BLaER1 treated with 17β-estradiol and CSF1 and Interleukin-3, amounts not matched to agents 10 nM and 100 nM (cell line): Measurements from ENCODE around the gene TMEM220.
"Not testable (repeated sequence)": the region's sequence is repeated elsewhere in the genome, so short reads cannot be mapped to it uniquely, and the experiment has no call there.

Experiments used
- H3K27ac ChIP-seq, 11 experiments: shearing (Covaris generic); formaldehyde crosslinking; 2 replicates each; pipeline ENCODE4 v1.8.1; 2022
- H3K27me3 ChIP-seq, 11 experiments: shearing (Covaris generic); formaldehyde crosslinking; 2 replicates each; pipeline ENCODE4 v1.8.1; 2022
- H3K36me3 ChIP-seq, 11 experiments: shearing (Covaris generic); formaldehyde crosslinking; 2 replicates each; pipeline ENCODE4 v1.8.1; 2022
- H3K4me1 ChIP-seq, 10 experiments: shearing (Covaris generic); formaldehyde crosslinking; 2 replicates each; pipeline ENCODE4 v1.8.1; 2022
- H3K4me2 ChIP-seq, 11 experiments: shearing (Covaris generic); formaldehyde crosslinking; 2 replicates each; pipeline ENCODE4 v1.8.1; 2022
- H3K4me3 ChIP-seq, 10 experiments: shearing (Covaris generic); formaldehyde crosslinking; 2 replicates each; pipeline ENCODE4 v1.8.1; 2022
- H3K9ac ChIP-seq, 11 experiments: shearing (Covaris generic); formaldehyde crosslinking; 2 replicates each; pipeline ENCODE4 v1.8.1; 2022
- H3K9me3 ChIP-seq, 11 experiments: shearing (Covaris generic); formaldehyde crosslinking; replicated peaks in 1 of 11; 2 replicates each; pipeline ENCODE4 v1.8.1; 2022
- H4K20me1 ChIP-seq, 11 experiments: shearing (Covaris generic); formaldehyde crosslinking; 2 replicates each; pipeline ENCODE4 v1.8.1; 2022
- Cebpa-rat ChIP-seq, 11 experiments: shearing (Covaris generic); IDR thresholded peaks; 2 replicates each; pipeline ENCODE4 v1.8.1; 2022

TMEM220 gene

DNA sequence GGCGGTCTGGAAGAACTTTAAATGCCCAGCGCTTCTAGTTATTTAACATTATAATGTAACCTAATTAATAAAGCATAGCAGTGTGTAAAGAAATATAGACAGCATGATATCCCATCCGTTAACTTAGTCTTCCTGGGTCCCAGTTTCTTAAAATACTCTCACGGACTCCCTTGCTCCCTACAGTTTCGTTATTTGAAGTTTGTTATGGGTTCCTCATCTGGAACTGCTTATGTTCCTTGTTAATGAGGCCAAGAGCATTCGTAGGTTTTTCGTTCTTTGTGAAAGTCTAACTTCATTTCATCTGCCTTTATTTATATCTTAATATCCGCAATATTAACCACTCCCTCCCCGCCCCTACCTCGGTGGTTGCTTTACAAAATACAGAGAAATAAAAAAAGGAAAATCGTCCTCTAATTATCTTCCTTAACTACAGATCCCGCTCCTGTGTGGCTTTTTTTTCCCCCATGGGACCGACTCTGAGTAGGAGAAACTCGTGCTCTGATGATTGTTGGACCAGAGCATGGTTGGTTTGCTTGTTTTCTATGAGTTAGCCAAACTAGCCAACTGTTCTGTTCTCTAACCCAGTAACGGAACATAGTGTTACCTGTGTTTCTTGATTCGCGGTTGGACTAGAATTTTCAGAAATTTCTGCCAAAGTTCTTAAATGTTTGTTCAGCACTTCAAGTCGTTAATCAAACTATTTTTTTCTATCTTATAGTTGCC lies 31.6 kb downstream of the TMEM220 start:
- H3K4me2 ChIP-seq: peak overlapping the region; percentile 77 to 98 (median 86)
- no peaks in the 10 kb centered on the region for H3K9me3 ChIP-seq
- H4K20me1 ChIP-seq: peaks cover 0 to 24% (median 9%) of the 10 kb centered on the region in 11 experiments; a peak in 15 of 22 replicates
- peak overlapping the region; percentile 85 to 99 (median 96) for H3K4me3 ChIP-seq
- no peaks in the 10 kb centered on the region for H3K27me3 ChIP-seq
- no peak for TF ChIP-seq Cebpa-rat (IDR thresholded peaks at IDR 0.05)
- peaks cover 21 to 25% (median 25%) of the 10 kb centered on the region in 11 experiments for H3K36me3 ChIP-seq
- peak overlapping the region; percentile 87 to 99 (median 96) for H3K9ac ChIP-seq
- H3K4me1 ChIP-seq: peaks cover 50 to 68% (median 59%) of the 10 kb centered on the region in 10 experiments
- H3K27ac ChIP-seq: peak overlapping the region; percentile 91 to 98 (median 96)

DNA sequence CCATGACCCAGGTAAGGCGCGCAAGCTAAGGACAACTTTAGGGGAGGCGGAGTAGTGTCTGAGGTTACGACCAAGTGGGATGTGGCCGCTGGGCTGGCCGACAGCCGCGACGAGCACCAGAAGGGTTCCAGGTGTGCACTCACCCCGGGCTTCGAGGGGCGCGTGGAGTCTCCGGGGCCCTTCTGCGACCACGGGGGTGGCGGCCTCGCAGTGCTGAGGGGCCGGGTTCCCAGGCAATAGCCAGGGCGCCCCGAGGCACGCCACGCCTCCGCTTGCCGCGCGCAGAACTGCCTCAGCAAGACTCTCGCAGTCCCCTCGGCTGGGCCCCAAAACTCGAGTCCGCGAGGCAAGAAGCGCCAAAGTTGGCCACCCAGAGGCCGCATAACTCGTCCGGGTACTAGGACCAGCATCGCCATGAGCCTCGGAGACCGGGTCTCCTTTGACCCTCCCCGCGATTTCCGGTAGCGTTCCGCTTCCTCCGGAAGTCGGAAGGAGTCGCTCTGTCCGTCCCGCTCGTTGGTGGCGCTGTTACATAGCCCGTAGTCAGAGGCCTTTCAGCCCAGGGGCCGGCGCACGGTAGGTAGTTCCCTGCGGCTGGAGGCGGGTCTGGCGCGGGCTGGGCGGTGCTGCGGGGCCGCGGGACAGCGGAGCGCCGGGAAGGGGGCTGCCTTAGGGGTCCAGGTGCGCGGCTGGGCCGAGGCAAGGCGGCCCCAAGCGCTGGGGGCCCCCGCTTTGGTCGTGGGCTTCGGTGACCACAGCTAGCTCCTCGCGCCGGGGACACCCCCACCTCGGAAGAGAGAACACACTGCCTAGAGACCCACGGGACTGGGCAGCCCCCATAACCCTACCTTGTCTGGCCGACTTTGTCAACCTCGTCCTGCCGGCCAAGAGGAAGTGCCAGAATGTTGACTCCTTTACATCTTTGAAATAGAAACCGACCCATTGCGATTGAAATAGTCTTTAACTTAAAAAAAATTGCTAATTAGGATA lies 32.4 kb downstream of the TMEM220 start, which contains the start of the genes ADPRM and SCO1:
Gene ADPRM, plus strand, starts transcription at position 503 of the 990 bp plus-strand sequence. CDS start 7,333 bp downstream, outside the sequence.
Gene SCO1, minus strand, starts transcription at position 442 of the 990 bp plus-strand sequence. Its CDS starts 26 bp downstream, at position 416.
- Histone ChIP-seq H3K9me3 (no peaks in the 10 kb centered on the region), H3K36me3 (peaks cover 28 to 34% (median 33%) of the 10 kb centered on the region in 11 experiments), H3K4me2 (peak within 1 kb of the TSS; percentile 83 to 98 (median 88)), H3K27ac (peak within 1 kb of the TSS; percentile 91 to 98 (median 96)), H3K27me3 (no peaks in the 10 kb centered on the region), H3K4me3 (peak within 1 kb of the TSS; percentile 85 to 99 (median 96)), H3K9ac (peak within 1 kb of the TSS; percentile 87 to 99 (median 96)), H4K20me1 (peaks cover 0 to 29% (median 13%) of the 10 kb centered on the region in 11 experiments; a peak in 16 of 22 replicates), H3K4me1 (peaks cover 46 to 59% (median 51%) of the 10 kb centered on the region in 10 experiments)
- no peak for TF ChIP-seq Cebpa-rat (IDR thresholded peaks at IDR 0.05)

DNA sequence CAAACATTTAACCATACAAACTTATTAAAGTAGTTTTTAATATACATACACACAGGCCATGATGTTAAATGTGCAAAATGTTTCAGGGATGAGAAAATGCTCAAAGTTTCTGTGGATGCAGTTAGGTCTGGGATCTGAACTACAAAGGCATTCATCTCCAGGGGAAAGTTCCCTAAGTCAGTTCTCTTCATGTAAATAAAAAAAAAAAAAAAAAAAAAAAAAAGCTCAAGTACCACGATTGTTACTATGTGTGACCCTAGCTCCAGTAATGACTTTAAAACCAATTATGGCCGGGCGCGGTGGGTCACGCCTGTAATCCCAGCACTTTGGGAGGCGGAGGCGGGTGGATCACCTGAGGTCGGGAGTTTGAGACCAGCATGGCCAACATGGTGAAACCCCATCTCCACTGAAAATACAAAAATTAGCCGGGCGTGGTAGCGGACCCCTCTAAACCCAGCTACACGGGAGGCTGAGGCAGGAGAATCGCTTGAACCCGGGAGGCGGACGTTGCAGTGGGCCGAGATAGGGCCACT lies 33.9 kb downstream of the TMEM220 start:
- Histone ChIP-seq H3K4me1 (peaks cover 35 to 44% (median 40%) of the 10 kb centered on the region in 10 experiments), H3K36me3 (peaks cover 43 to 48% (median 48%) of the 10 kb centered on the region in 11 experiments), H3K4me2 (peak overlapping the region; percentile 83 to 98 (median 88)), H4K20me1 (peaks cover 0 to 43% (median 22%) of the 10 kb centered on the region in 11 experiments; a peak in 18 of 22 replicates), H3K4me3 (peak overlapping the region; percentile 85 to 99 (median 96)), H3K27ac (peak overlapping the region in 10 of 11 experiments; percentile 93 to 98 (median 96); a peak in 16 of 22 replicates), H3K9ac (peak overlapping the region; percentile 87 to 99 (median 96); a peak in 21 of 22 replicates)
- not testable (repeated sequence) for H3K9me3 ChIP-seq, H3K27me3 ChIP-seq

GRCh38 chr17:10687499-10687898 lies 42.3 kb downstream of the TMEM220 start:
- peaks cover 81 to 100% (median 92%) of the 10 kb centered on the region in 11 experiments for H3K36me3 ChIP-seq

DNA sequence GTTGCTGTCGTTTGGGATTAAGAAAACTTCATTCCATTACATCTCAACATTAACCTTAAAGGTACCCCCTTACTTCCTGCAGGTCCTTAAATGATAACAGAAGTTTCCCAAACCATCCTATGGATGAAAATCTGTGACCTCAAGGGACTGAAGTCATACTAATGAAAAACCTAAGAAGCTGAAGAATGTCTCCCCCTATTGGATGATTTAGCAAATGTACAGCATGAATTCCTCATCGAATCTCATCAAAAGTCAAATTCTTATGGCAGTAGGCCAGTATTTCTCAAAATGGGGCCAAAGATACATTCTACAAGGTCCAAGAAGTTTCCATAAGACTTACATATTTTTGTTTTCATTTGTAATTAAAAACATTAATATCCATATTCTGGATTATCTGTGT lies 46.0 kb downstream of the TMEM220 start:
- Histone ChIP-seq H3K9me3 (no peaks in the 10 kb centered on the region), H3K27me3 (no peaks in the 10 kb centered on the region), H3K4me2 (no peak overlapping the region), H3K9ac (no peak overlapping the region), H3K4me1 (no peaks in the 10 kb centered on the region), H3K27ac (no peak overlapping the region), H3K4me3 (no peak overlapping the region), H4K20me1 (peaks cover 0 to 58% (median 12%) of the 10 kb centered on the region in 11 experiments; a peak in 17 of 22 replicates), H3K36me3 (peaks cover 85 to 100% (median 95%) of the 10 kb centered on the region in 11 experiments)
- no peak for TF ChIP-seq Cebpa-rat (IDR thresholded peaks at IDR 0.05)

More at GRCh38 chr17:10687499-10687898, 42.3 kb downstream of the TMEM220 start:
- TF ChIP-seq Cebpa-rat (IDR thresholded peaks at IDR 0.05): no peak
- no peak overlapping the region for H3K4me2 ChIP-seq
- no peak overlapping the region for H3K4me3 ChIP-seq
- no peak overlapping the region for H3K9ac ChIP-seq
- H3K27me3 ChIP-seq: no peaks in the 10 kb centered on the region
- no peak overlapping the region for H3K27ac ChIP-seq
- no peaks in the 10 kb centered on the region for H3K4me1 ChIP-seq
- no peaks in the 10 kb centered on the region for H3K9me3 ChIP-seq
- peaks cover 10 to 75% (median 35%) of the 10 kb centered on the region in 11 experiments; a peak in 20 of 22 replicates for H4K20me1 ChIP-seq

GRCh38 chr17:10681866-10682446 lies 47.9 kb downstream of the TMEM220 start:
- Histone ChIP-seq H3K4me2 (no peak overlapping the region), H3K4me3 (no peak overlapping the region), H3K36me3 (peaks cover 93 to 100% (median 99%) of the 10 kb centered on the region in 11 experiments), H3K4me1 (no peaks in the 10 kb centered on the region), H3K9ac (no peak overlapping the region), H3K27me3 (no peaks in the 10 kb centered on the region), H3K9me3 (no peaks in the 10 kb centered on the region), H4K20me1 (peaks cover 0 to 40% (median 3%) of the 10 kb centered on the region in 11 experiments; a peak in 9 of 22 replicates), H3K27ac (no peak overlapping the region)
- no peak for TF ChIP-seq Cebpa-rat (IDR thresholded peaks at IDR 0.05)

GRCh38 chr17:10674704-10675103 lies 55.1 kb downstream of the TMEM220 start:
- H4K20me1 ChIP-seq: peaks cover 0 to 12% (median 6%) of the 10 kb centered on the region in 11 experiments; a peak in 5 of 22 replicates
- no peak overlapping the region for H3K27ac ChIP-seq
- H3K4me2 ChIP-seq: no peak overlapping the region
- peaks cover 51 to 69% (median 62%) of the 10 kb centered on the region in 11 experiments for H3K36me3 ChIP-seq
- no peak overlapping the region for H3K4me3 ChIP-seq
- no peak for TF ChIP-seq Cebpa-rat (IDR thresholded peaks at IDR 0.05)
- H3K9me3 ChIP-seq: no peaks in the 10 kb centered on the region
- H3K9ac ChIP-seq: no peak overlapping the region
- no peaks in the 10 kb centered on the region for H3K4me1 ChIP-seq
- no peaks in the 10 kb centered on the region for H3K27me3 ChIP-seq

- H3K36me3 ChIP-seq: peaks cover 37 to 55% (median 48%) of the 10 kb centered on the region in 11 experiments
- H3K9me3 ChIP-seq: no peaks in the 10 kb centered on the region
- H3K27ac ChIP-seq: no peak overlapping the region
- no peak for TF ChIP-seq Cebpa-rat (IDR thresholded peaks at IDR 0.05)
- no peak overlapping the region for H3K4me3 ChIP-seq
- H4K20me1 ChIP-seq: peaks cover 0 to 12% (median 3%) of the 10 kb centered on the region in 11 experiments; a peak in 5 of 22 replicates
- no peaks in the 10 kb centered on the region for H3K27me3 ChIP-seq
- no peaks in the 10 kb centered on the region for H3K4me1 ChIP-seq
- no peak overlapping the region for H3K9ac ChIP-seq
- H3K4me2 ChIP-seq: no peak overlapping the region
Measured at GRCh38 chr17:10673312-10673711, 56.5 kb downstream of the TMEM220 start.
